PC-3 (cell line): ENCODE measurements around the gene TACC2.

Experiments used
- EZH2 ChIP-seq: fragments of 300-600 bp; sonication (generic); IDR thresholded peaks from one replicate; pipeline ENCODE4 v1.6.1; 2017; ENCODE audit warnings: antibody characterized with exemption, mild to moderate bottlenecking, low read length; ENCODE audit not compliant: unreplicated experiment
- EZH2phosphoT487 ChIP-seq: fragments of 300-600 bp; sonication (generic); IDR thresholded peaks from 2 replicates; pipeline ENCODE4 v1.6.1; 2018; ENCODE audit warnings: mild to moderate bottlenecking, antibody characterized with exemption, low read length, borderline replicate concordance
- TF ChIP-seq, protein P1 (sequence below): fragments of 300-600 bp; sonication (generic); conservative IDR thresholded peaks from 2 replicates; pipeline ENCODE4 v1.5.1; 2017; ENCODE audit warnings: antibody characterized with exemption, low read depth, mild to moderate bottlenecking, low read length

DNA sequence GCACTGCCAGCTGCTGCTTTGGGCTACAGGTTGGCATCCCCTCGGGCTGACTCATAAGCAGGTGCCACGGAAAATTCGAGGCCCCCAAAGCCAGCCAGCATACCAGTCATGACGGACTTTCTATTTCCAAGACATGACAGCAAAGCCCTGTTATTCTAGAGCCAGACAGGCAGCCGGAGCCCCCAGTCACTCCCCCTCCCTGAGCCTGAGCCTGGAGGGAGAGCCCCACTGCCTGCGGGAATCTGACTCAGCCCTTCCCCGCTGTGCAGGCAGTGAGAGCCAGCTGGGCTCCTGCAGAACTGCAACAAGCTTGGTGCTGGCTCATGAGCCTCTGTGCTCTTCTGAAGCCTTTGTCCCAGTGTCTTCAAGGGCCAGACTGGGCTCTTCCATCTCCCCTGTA is 297.9 kb downstream of the TACC2 start:
- TF ChIP-seq, protein P1, sequence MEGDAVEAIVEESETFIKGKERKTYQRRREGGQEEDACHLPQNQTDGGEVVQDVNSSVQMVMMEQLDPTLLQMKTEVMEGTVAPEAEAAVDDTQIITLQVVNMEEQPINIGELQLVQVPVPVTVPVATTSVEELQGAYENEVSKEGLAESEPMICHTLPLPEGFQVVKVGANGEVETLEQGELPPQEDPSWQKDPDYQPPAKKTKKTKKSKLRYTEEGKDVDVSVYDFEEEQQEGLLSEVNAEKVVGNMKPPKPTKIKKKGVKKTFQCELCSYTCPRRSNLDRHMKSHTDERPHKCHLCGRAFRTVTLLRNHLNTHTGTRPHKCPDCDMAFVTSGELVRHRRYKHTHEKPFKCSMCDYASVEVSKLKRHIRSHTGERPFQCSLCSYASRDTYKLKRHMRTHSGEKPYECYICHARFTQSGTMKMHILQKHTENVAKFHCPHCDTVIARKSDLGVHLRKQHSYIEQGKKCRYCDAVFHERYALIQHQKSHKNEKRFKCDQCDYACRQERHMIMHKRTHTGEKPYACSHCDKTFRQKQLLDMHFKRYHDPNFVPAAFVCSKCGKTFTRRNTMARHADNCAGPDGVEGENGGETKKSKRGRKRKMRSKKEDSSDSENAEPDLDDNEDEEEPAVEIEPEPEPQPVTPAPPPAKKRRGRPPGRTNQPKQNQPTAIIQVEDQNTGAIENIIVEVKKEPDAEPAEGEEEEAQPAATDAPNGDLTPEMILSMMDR: no peak
- TF ChIP-seq EZH2: no peak
- no peak for TF ChIP-seq EZH2phosphoT487
